GM19099 (cell line): Measurements from ENCODE around the gene RHBDD2.

ENCODE experiments used
- POLR2A ChIP-seq: IDR thresholded peaks from 3 replicates; pipeline ENCODE4 v1.6.1; 2011; ENCODE audit warnings: low read depth; ENCODE audit not compliant: insufficient read length; ENCODE audit errors: extremely low read depth

RHBDD2 gene

GRCh38 chr7:75878769-75879611 is at the start of gene RHBDD2:
Gene RHBDD2 (plus strand): TSS chr7:75879034. CDS start chr7:75879083, 49 bp downstream.
- peak; percentile 93 for TF ChIP-seq POLR2A

- TF ChIP-seq POLR2A = no peak
Observed at GRCh38 chr7:75830978-75831377, 47.9 kb upstream of the RHBDD2 start.

- TF ChIP-seq POLR2A = no peak
Observed at GRCh38 chr7:75835688-75836285, 43.0 kb upstream of the RHBDD2 start.

GRCh38 chr7:75836798-75837197 is 42.0 kb upstream of the RHBDD2 start:
- TF ChIP-seq POLR2A = no peak

GRCh38 chr7:75840029-75840428 is 38.8 kb upstream of the RHBDD2 start:
- no peak for TF ChIP-seq POLR2A

- TF ChIP-seq POLR2A = no peak
Observed at GRCh38 chr7:75842836-75843446, 35.9 kb upstream of the RHBDD2 start.

GRCh38 chr7:75843613-75844116 is 35.2 kb upstream of the RHBDD2 start:
- no peak for TF ChIP-seq POLR2A

- TF ChIP-seq POLR2A = no peak
Observed at GRCh38 chr7:75844158-75844557, 34.7 kb upstream of the RHBDD2 start.

GRCh38 chr7:75847707-75848106 is 31.1 kb upstream of the RHBDD2 start:
- no peak for TF ChIP-seq POLR2A

- TF ChIP-seq POLR2A = no peak
Observed at GRCh38 chr7:75849573-75849972, 29.3 kb upstream of the RHBDD2 start.

GRCh38 chr7:75850235-75850634 is 28.6 kb upstream of the RHBDD2 start:
- TF ChIP-seq POLR2A = no peak

GRCh38 chr7:75854233-75854632 is 24.6 kb upstream of the RHBDD2 start:
- TF ChIP-seq POLR2A = no peak

GRCh38 chr7:75856536-75856935 is 22.3 kb upstream of the RHBDD2 start:
- no peak for TF ChIP-seq POLR2A

GRCh38 chr7:75858410-75858809 is 20.4 kb upstream of the RHBDD2 start:
- TF ChIP-seq POLR2A = no peak

GRCh38 chr7:75861636-75862035 is 17.2 kb upstream of the RHBDD2 start:
- TF ChIP-seq POLR2A = no peak

- TF ChIP-seq POLR2A = no peak
Observed at GRCh38 chr7:75866114-75866488, 12.7 kb upstream of the RHBDD2 start.
